Fibroblast of skin of back (primary cell): Measurements from ENCODE around the gene FAM241B.
A peak's percentile ranks its signal among the peaks of the same experiment; 100 is the strongest.

Experiments
- DNase-seq: peaks from one replicate; pipeline ENCODE4 v3.0.0-alpha.2; 2013

Gene FAM241B

DNA sequence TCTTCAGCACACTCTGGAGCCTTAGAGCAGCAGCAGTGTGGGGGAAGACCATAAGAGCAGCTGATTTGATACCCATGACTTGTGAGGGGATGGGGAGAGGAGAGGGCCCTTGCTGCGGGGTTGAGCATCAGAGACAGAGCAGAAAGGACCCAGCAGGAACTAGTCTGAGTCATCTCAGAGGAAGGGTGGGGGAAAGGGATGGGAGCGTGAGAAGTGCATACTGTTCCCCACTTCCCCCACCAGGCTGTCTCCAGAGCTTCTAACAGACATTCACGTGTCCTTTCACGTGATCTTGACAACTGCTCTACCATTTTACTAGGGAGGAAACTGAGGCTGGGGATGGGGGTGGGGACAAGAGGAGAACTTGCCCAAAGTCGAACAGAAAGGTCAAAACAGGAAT lies 38.7 kb downstream of the FAM241B start:
- DNase-seq: peak; percentile 73

DNA sequence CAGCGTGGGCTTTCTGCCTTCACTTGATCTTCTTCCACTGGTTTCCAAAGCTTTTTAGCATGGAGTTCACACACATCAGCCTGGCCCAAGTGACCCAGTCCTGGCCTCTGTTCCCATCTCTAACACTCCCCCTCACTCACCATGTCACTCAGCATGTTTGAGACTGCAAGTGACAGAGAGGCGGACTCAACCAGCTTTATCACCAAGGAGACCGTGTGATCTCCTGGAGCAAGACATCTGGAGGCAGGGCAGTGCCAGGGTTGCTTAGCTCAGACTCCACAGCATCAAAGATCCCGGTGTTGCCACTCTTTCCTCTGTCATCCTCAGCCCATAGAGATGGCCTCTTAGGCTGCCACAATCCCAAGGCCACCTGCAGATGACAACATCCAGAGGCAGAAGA lies 39.4 kb downstream of the FAM241B start:
- DNase-seq: no peak

DNA sequence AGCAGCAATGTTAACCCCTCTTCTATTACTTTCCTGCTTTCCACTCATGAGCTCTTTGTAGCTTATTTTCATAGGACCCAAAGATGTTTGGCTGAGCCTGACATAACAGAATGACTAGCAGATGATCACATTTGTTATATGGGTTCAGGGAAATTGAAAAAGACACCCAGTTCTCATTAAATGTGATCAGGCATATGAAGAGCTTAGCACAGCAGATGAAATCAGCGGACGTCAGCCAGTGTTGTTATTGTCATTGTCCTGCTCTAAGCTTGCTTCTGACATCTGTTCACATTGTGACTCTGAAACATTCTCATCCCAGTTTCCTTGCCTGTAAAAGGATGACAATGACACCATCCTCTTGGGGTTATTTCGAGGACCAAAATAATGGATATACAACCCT lies 43.5 kb downstream of the FAM241B start:
- DNase-seq: no peak

DNA sequence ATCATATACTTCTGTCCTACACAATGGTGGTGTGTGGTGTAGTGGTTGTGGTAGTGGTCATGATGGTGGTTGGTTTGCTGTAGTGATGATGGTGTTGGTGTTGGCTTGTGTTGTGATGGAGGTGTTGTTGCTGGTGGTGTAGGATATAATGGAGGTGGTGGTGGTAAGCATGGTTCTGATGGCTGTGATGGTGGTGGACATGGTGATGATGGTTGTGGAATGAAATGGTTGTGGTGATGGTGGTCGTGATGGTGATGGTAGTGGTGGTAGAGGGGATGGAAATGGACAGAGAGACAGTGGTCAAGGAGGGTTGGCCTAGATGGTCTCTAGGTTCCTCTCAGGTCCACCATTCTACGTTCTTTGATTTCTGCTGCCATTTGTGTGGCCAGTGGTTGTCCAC lies 44.7 kb downstream of the FAM241B start:
- DNase-seq: no peak

- no peak for DNase-seq
Measured at GRCh38 chr10:69676301-69676700, 46.3 kb downstream of the FAM241B start.

- DNase-seq: no peak
Measured at GRCh38 chr10:69677985-69678654, 48.1 kb downstream of the FAM241B start.

- no peak for DNase-seq
Measured at GRCh38 chr10:69679736-69680135, 49.7 kb downstream of the FAM241B start.

GRCh38 chr10:69680610-69681009 lies 50.6 kb downstream of the FAM241B start:
- no peak for DNase-seq

DNA sequence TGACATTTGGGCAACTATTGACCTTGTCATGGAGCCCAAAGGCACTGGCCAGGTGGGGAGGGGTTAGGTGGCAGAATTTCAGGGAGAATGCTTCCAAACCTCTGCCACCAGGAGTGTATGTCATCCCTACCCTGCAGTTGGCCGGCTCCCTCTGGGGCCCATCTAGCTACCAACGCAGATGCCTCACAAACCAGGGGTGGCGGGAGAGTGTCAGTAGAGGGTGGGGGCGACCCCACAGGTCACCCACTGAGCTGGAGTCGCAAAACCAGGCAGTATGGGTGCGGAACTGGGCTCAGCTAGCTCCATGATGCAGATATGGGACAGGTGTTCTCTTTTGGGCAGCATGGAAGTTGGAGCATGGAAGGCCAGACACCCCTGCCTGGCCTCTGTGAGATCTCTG lies 51.4 kb downstream of the FAM241B start:
- no peak for DNase-seq

DNA sequence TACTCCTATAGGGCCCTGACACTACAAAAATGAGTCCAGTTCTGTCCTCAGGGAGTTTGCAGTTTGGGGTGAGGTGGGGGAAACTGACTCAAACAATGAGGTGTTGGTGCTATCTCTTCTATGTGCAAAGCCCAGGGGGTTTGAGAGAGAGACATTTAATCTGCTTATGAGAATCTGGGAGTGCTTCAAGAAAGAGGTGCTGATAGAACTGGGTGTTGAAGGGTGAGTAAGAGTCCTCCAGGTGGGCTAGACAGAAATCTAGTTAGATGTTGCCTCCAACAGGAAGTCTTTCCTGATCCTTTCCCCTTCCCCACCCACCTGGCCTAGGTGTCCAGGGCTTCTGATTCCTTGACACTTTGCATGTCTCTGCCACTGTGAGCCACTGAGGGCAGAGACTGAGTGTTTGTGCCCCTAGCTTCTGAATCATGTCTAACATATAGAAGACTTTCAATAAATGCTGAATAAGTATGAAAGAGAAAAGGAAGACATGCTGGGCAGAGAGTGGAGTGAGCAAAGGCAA lies 53.0 kb downstream of the FAM241B start:
- no peak for DNase-seq
